Right atrium auricular region (tissue), 2 donors: ENCODE data around the gene TLR10. TPM values are rescaled to one million over a fixed set of nuclear protein-coding genes. Genes with fewer than 3 reads are reported as not detected.

Experiments
- DNase-seq: peaks from one replicate; pipeline ENCODE4 v3.0.0-alpha.2; 2019; ENCODE audit warnings: low spot score
- H3K27ac ChIP-seq, 2 donors: fragments of 200-600 bp; sonication (generic); 1 replicate in 1 of 2; 2 replicates in 1 of 2; pipeline ENCODE4 v1.5.1; 2016 to 2019
- H3K27me3 ChIP-seq, 2 donors: fragments of 200-600 bp; sonication (generic); one replicate each; pipeline versions ENCODE4 v1.5.1 to v1.6.0; 2017 to 2019
- H3K36me3 ChIP-seq: fragments of 200-600 bp; sonication (generic); one replicate; pipeline ENCODE4 v1.5.1; 2016
- H3K4me1 ChIP-seq, 2 donors: fragments of 200-600 bp; sonication (generic); one replicate each; pipeline versions ENCODE4 v1.5.1 to v1.6.0; 2017 to 2019
- H3K4me3 ChIP-seq, 2 donors: fragments of 200-600 bp; sonication (generic); 1 replicate in 1 of 2; 2 replicates in 1 of 2; pipeline ENCODE4 v1.5.1; 2017 to 2019; ENCODE audit warnings: mild to moderate bottlenecking in 1 of 2, moderate library complexity in 1 of 2
- H3K9me3 ChIP-seq, 2 donors: fragments of 200-600 bp; sonication (generic); one replicate each; pipeline ENCODE4 v1.5.1; 2019
- total RNA-seq, 2 donors: library from RNA; depleted of rRNA; stranded (reverse); fragments of >200 nt; gene quantifications; one replicate each; pipeline ENCODE4 v1.1.0, GENCODE V29; 2016
- TF ChIP-seq, protein P1 (sequence below), 2 donors: fragments of 200-600 bp; sonication (generic); IDR thresholded peaks; one replicate each; pipeline ENCODE4 v1.5.1; 2019; ENCODE audit warnings: antibody characterized with exemption in 2 of 2

The TLR10 gene
- total RNA-seq, 2 donors from 2014 or later: 0.08 TPM; not detected in 1

- no peak for DNase-seq
- H3K4me3 ChIP-seq: no peak overlapping the region
- no peaks in the 10 kb centered on the region for H3K36me3 ChIP-seq
- H3K9me3 ChIP-seq: no peaks in the 10 kb centered on the region
- H3K27me3 ChIP-seq: no peaks in the 10 kb centered on the region
- H3K4me1 ChIP-seq: peaks cover 0 to 7% of the 10 kb centered on the region in 2 donors
- no peak overlapping the region for H3K27ac ChIP-seq
- TF ChIP-seq, protein P1, sequence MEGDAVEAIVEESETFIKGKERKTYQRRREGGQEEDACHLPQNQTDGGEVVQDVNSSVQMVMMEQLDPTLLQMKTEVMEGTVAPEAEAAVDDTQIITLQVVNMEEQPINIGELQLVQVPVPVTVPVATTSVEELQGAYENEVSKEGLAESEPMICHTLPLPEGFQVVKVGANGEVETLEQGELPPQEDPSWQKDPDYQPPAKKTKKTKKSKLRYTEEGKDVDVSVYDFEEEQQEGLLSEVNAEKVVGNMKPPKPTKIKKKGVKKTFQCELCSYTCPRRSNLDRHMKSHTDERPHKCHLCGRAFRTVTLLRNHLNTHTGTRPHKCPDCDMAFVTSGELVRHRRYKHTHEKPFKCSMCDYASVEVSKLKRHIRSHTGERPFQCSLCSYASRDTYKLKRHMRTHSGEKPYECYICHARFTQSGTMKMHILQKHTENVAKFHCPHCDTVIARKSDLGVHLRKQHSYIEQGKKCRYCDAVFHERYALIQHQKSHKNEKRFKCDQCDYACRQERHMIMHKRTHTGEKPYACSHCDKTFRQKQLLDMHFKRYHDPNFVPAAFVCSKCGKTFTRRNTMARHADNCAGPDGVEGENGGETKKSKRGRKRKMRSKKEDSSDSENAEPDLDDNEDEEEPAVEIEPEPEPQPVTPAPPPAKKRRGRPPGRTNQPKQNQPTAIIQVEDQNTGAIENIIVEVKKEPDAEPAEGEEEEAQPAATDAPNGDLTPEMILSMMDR (IDR thresholded peaks at IDR 0.05): no peak
These were observed 48.3 kb downstream of the TLR10 start for GRCh38 chr4:38734446-38734845.

DNA sequence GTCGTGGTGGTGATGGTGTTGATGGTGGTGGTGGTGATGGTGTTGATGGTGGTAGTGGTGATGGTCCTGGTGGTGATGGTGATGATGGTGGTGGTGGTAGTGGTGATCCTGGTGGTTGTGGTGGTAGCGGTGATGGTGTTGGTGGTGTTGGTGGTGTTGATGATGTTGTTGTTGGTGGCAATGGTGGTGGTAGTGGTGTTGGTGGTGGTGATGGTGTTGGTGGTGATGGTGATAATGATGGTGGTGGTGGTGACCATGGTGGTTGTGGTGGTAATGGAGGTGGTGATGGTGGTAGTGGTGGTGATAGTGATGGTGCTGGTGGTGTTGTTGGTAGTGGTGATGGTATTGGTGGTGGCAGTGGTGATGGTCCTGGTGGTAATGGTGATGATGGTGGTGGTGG is 49.1 kb downstream of the TLR10 start:
- TF ChIP-seq, protein P1 (IDR thresholded peaks at IDR 0.05): no peak
- Histone ChIP-seq H3K4me1 (peaks cover 0 to 7% of the 10 kb centered on the region in 2 donors), H3K36me3 (no peaks in the 10 kb centered on the region), H3K4me3 (no peak overlapping the region), H3K9me3 (no peaks in the 10 kb centered on the region), H3K27me3 (no peaks in the 10 kb centered on the region), H3K27ac (no peak overlapping the region)
- DNase-seq: no peak

DNA sequence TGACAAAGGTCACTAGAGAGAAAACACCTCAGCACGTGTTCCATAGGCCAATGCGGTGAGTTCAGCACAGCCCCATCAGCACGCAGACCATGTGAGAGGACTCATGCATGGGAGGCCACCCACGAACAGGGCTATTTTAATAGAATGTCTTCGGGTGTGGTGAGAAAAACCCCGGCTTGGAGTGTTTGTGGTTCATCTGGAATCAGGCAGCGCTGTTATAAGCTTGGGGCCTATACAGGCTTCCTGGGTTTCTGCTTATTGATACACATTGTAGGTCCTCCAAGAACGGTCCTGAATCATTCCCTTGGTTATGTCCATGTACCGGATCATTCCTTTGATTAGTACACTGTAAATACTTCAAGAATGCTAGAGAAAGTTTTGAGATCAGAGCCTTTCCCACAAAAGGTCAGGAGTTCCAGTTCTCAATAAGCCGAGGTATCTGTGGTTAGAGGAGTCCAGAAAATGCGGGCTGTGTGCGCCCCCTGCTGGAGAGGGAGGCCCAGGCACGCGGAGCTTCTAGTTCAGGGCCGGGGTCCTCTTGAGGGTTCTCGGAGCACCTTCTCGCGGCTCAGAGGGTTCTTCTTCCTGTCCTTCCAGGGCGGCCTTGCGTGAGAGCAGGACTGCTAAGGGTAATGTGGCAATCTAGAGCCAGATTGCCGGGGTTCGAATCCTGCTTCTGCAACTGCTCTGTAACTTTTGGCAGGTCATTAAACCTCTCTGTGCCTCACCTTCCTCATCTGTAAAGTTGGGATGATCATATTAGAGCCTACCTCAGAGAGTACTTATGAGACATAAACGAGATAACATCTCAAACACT is 51.8 kb downstream of the TLR10 start:
- peak; percentile 89 for DNase-seq

GRCh38 chr4:38730493-38730829 is 52.3 kb downstream of the TLR10 start:
- TF ChIP-seq, protein P1 (IDR thresholded peaks at IDR 0.05): no peak
- Histone ChIP-seq H3K4me1 (peaks cover 0 to 7% of the 10 kb centered on the region in 2 donors), H3K9me3 (no peaks in the 10 kb centered on the region), H3K27ac (no peak overlapping the region), H3K27me3 (no peaks in the 10 kb centered on the region), H3K4me3 (no peak overlapping the region), H3K36me3 (no peaks in the 10 kb centered on the region)
- no peak for DNase-seq

More for the DNA sequence above, 51.8 kb downstream of the TLR10 start:
- TF ChIP-seq, protein P1 (IDR thresholded peaks at IDR 0.05): peak; percentile 89 to 93
- no peak overlapping the region for H3K4me3 ChIP-seq
- no peak overlapping the region for H3K27ac ChIP-seq
- H3K9me3 ChIP-seq: no peaks in the 10 kb centered on the region
- no peaks in the 10 kb centered on the region for H3K27me3 ChIP-seq
- H3K36me3 ChIP-seq: no peaks in the 10 kb centered on the region
- peaks cover 0 to 7% of the 10 kb centered on the region in 2 donors for H3K4me1 ChIP-seq

- no peak for DNase-seq
- H3K4me1 ChIP-seq: peaks cover 0 to 12% of the 10 kb centered on the region in 2 donors
- H3K27ac ChIP-seq: no peak overlapping the region
- H3K36me3 ChIP-seq: no peaks in the 10 kb centered on the region
- no peak overlapping the region for H3K4me3 ChIP-seq
- TF ChIP-seq, protein P1 (IDR thresholded peaks at IDR 0.05): no peak
- no peaks in the 10 kb centered on the region for H3K27me3 ChIP-seq
- no peaks in the 10 kb centered on the region for H3K9me3 ChIP-seq
These were observed 54.1 kb downstream of the TLR10 start for GRCh38 chr4:38728631-38729141.
